Measurements from ENCODE around the gene PLPP4.

Gene PLPP4

GRCh38 chr10:120457431-120458172, 575 bp downstream of the PLPP4 start:
- DNase-seq, result peak; percentile 66

- no peak for DNase-seq
Measured at GRCh38 chr10:120458432-120458831, 1.4 kb downstream of the PLPP4 start.

GRCh38 chr10:120459185-120459584, 2.2 kb downstream of the PLPP4 start:
- DNase-seq, result no peak

GRCh38 chr10:120460186-120460585, 3.2 kb downstream of the PLPP4 start:
- no peak for DNase-seq

- DNase-seq, result no peak
Measured at GRCh38 chr10:120460776-120461175, 3.7 kb downstream of the PLPP4 start.

GRCh38 chr10:120462018-120462682, 5.1 kb downstream of the PLPP4 start:
- DNase-seq, result no peak

- no peak for DNase-seq
Measured at GRCh38 chr10:120465138-120465537, 8.1 kb downstream of the PLPP4 start.

- DNase-seq, result no peak
Measured at GRCh38 chr10:120466006-120466405, 9.0 kb downstream of the PLPP4 start.

- DNase-seq, result no peak
Measured at GRCh38 chr10:120473593-120473992, 16.6 kb downstream of the PLPP4 start.

GRCh38 chr10:120474956-120475355, 17.9 kb downstream of the PLPP4 start:
- DNase-seq, result no peak

- no peak for DNase-seq
Measured at GRCh38 chr10:120475844-120476791, 19.1 kb downstream of the PLPP4 start.

GRCh38 chr10:120477021-120477742, 20.2 kb downstream of the PLPP4 start:
- no peak for DNase-seq

- DNase-seq, result no peak
Measured at GRCh38 chr10:120477743-120478141, 20.7 kb downstream of the PLPP4 start.

GRCh38 chr10:120478386-120478785, 21.4 kb downstream of the PLPP4 start:
- no peak for DNase-seq

- DNase-seq, result no peak
Measured at GRCh38 chr10:120479506-120479905, 22.5 kb downstream of the PLPP4 start.

GRCh38 chr10:120480065-120480600, 23.1 kb downstream of the PLPP4 start:
- no peak for DNase-seq

- no peak for DNase-seq
Measured at GRCh38 chr10:120480848-120481247, 23.8 kb downstream of the PLPP4 start.

- no peak for DNase-seq
Measured at GRCh38 chr10:120483006-120483405, 26.0 kb downstream of the PLPP4 start.

GRCh38 chr10:120483651-120484301, 26.7 kb downstream of the PLPP4 start:
- no peak for DNase-seq

- DNase-seq, result no peak
Measured at GRCh38 chr10:120485946-120486345, 28.9 kb downstream of the PLPP4 start.

GRCh38 chr10:120486671-120487205, 29.7 kb downstream of the PLPP4 start:
- no peak for DNase-seq

GRCh38 chr10:120490288-120490687, 33.3 kb downstream of the PLPP4 start:
- DNase-seq, result no peak
